Thoracic aorta (tissue), 2 donors: ENCODE results near the gene ZEB2. TPM values are rescaled to one million over a fixed set of nuclear protein-coding genes. Genes with fewer than 3 reads are reported as not detected.

Source experiments
- ATAC-seq: fragments of 150-250 bp; one replicate; pipeline ENCODE4 v1.8.0; 2017; ENCODE audit warnings: low read depth; ENCODE audit not compliant: insufficient number of reproducible peaks, low FRiP score
- DNase-seq: peaks from one replicate; pipeline ENCODE4 v3.0.0-alpha.2; 2020; ENCODE audit warnings: low spot score
- H3K27ac ChIP-seq, 2 donors: fragments of 200-600 bp; sonication (generic); 1 replicate in 1 of 2; 2 replicates in 1 of 2; pipeline ENCODE4 v1.5.1; 2016; ENCODE audit warnings: mild to moderate bottlenecking in 2 of 2, moderate library complexity in 2 of 2
- H3K27me3 ChIP-seq: fragments of 200-600 bp; sonication (generic); replicated peaks from 2 replicates; pipeline ENCODE4 v1.6.0; 2016; ENCODE audit warnings: mild to moderate bottlenecking; ENCODE audit not compliant: insufficient read depth
- H3K36me3 ChIP-seq: fragments of 200-600 bp; sonication (generic); one replicate; pipeline ENCODE4 v1.5.1; 2016
- H3K4me1 ChIP-seq, 2 donors: fragments of 200-600 bp; sonication (generic); 1 replicate in 1 of 2; 2 replicates in 1 of 2; pipeline versions ENCODE4 v1.5.1 to v1.6.0; 2016; ENCODE audit warnings: low read depth in 2 of 2, mild to moderate bottlenecking in 1 of 2; ENCODE audit not compliant: control insufficient read depth in 1 of 2
- H3K4me3 ChIP-seq: fragments of 200-600 bp; sonication (generic); 2 replicates; pipeline ENCODE4 v1.5.1; 2016; ENCODE audit warnings: mild to moderate bottlenecking
- H3K9me3 ChIP-seq: fragments of 200-600 bp; sonication (generic); 2 replicates; pipeline ENCODE4 v1.5.1; 2016
- CTCF ChIP-seq: fragments of 200-600 bp; sonication (generic); IDR thresholded peaks from one replicate; pipeline ENCODE4 v1.5.1; 2019; ENCODE audit warnings: antibody characterized with exemption
- total RNA-seq, 2 donors: library from RNA; depleted of rRNA; stranded (reverse); fragments of >200 nt; gene quantifications; one replicate each; pipeline versions ENCODE4 v1.1.0 to v1.2.3, GENCODE V29; 2016

ZEB2 gene
- total RNA-seq, 2 donors from 2014 or later, result 122 to 190 TPM

GRCh38 chr2:144454466-144455287 lies 65.2 kb downstream of the ZEB2 start:
- ATAC-seq, result no peak
- DNase-seq, result no peak
- Histone ChIP-seq H3K4me3 (no peak overlapping the region), H3K27me3 (no peaks in the 10 kb centered on the region), H3K9me3 (no peaks in the 10 kb centered on the region), H3K36me3 (no peaks in the 10 kb centered on the region), H3K4me1 (peaks cover 38 to 91% of the 10 kb centered on the region in 2 donors), H3K27ac (no peak overlapping the region)
- TF ChIP-seq CTCF, result no peak

- Histone ChIP-seq H3K27ac (peak overlapping the region in 1 of 2 donors; percentile 60), H3K9me3 (no peaks in the 10 kb centered on the region), H3K4me1 (peaks cover 39 to 91% of the 10 kb centered on the region in 2 donors), H3K36me3 (no peaks in the 10 kb centered on the region), H3K27me3 (no peaks in the 10 kb centered on the region), H3K4me3 (peak overlapping the region; percentile 62)
- DNase-seq (no peak), ATAC-seq (no peak)
- no peak for TF ChIP-seq CTCF
Observed at GRCh38 chr2:144453486-144454158, 66.3 kb downstream of the ZEB2 start.

- no peaks in the 10 kb centered on the region for H3K9me3 ChIP-seq
- H3K4me1 ChIP-seq, result peaks cover 42 to 91% of the 10 kb centered on the region in 2 donors
- ATAC-seq (no peak), DNase-seq (no peak)
- no peaks in the 10 kb centered on the region for H3K36me3 ChIP-seq
- H3K4me3 ChIP-seq, result peak overlapping the region; percentile 62
- no peak for TF ChIP-seq CTCF
- no peaks in the 10 kb centered on the region for H3K27me3 ChIP-seq
- peak overlapping the region; percentile 51 to 60 for H3K27ac ChIP-seq
Observed at GRCh38 chr2:144452989-144453336, 67.0 kb downstream of the ZEB2 start.

GRCh38 chr2:144452169-144452988 lies 67.5 kb downstream of the ZEB2 start:
- H3K27me3 ChIP-seq, result no peaks in the 10 kb centered on the region
- peak; percentile 58 for TF ChIP-seq CTCF
- no peak for DNase-seq
- no peaks in the 10 kb centered on the region for H3K9me3 ChIP-seq
- ATAC-seq, result no peak
- no peaks in the 10 kb centered on the region for H3K36me3 ChIP-seq
- H3K4me1 ChIP-seq, result peaks cover 42 to 91% of the 10 kb centered on the region in 2 donors
- peak overlapping the region; percentile 51 to 60 for H3K27ac ChIP-seq
- H3K4me3 ChIP-seq, result peak overlapping the region; percentile 62

- ATAC-seq, result no peak
- no peak for DNase-seq
- H3K27ac ChIP-seq, result no peak overlapping the region
- H3K4me3 ChIP-seq, result no peak overlapping the region
- H3K4me1 ChIP-seq, result peaks cover 34 to 82% of the 10 kb centered on the region in 2 donors
- H3K9me3 ChIP-seq, result no peaks in the 10 kb centered on the region
- TF ChIP-seq CTCF, result no peak
- H3K36me3 ChIP-seq, result no peaks in the 10 kb centered on the region
- H3K27me3 ChIP-seq, result no peaks in the 10 kb centered on the region
Observed at GRCh38 chr2:144451443-144451842, 68.5 kb downstream of the ZEB2 start.
